B cell (primary cell): ENCODE data around the gene C19orf73. TPM values are rescaled to one million over a fixed set of nuclear protein-coding genes. Genes with fewer than 3 reads are reported as not detected.
"Not testable (repeated sequence)": the region's sequence is repeated elsewhere in the genome, so short reads cannot be mapped to it uniquely, and the experiment has no call there.

Experiments used
- ATAC-seq: fragments of 200-7000 bp; cut with Tn5 transposase; one replicate; pipeline ENCODE4 v1.10.0; 2021; ENCODE audit warnings: low read depth, mild to moderate bottlenecking, moderate number of reproducible peaks, moderate library complexity
- CTCF ChIA-PET: fragments of 350-600 bp; sonication (Branson Sonifier 250); formaldehyde crosslinking; loops from one replicate; lab custom pipeline; 2021; ENCODE audit warnings: antibody characterized with exemption, inconsistent platforms; lab: Charles Lee
- POLR2A ChIA-PET: fragments of 350-600 bp; sonication (Branson Sonifier 250); formaldehyde crosslinking; loops from one replicate; lab custom pipeline; 2021; ENCODE audit warnings: antibody characterized with exemption; lab: Charles Lee
- DNase-seq: peaks from one replicate; pipeline ENCODE4 v3.0.0; 2013
- H2AFZ ChIP-seq: 2 replicates; pipeline ENCODE4 v1.6.1; 2012; ENCODE audit warnings: mild to moderate bottlenecking, low read depth, low read length; ENCODE audit not compliant: insufficient read depth, poor library complexity, severe bottlenecking
- H3K27ac ChIP-seq, 2 donors: 1 replicate in 1 of 2; 2 replicates in 1 of 2; pipeline ENCODE4 v1.5.1; 2012 to 2013; ENCODE audit warnings: low read length in 2 of 2, mild to moderate bottlenecking in 2 of 2, moderate library complexity in 1 of 2
- H3K27me3 ChIP-seq, 4 experiments: fragments of 200-600 bp in 1 of 4; sonication (generic) in 1 of 4; replicated peaks in 1 of 4; 1 replicate in 2 of 4; 2 replicates in 2 of 4; pipeline versions ENCODE4 v1.6.1 to v1.7.0; 2013 to 2016; ENCODE audit warnings: low read length in 3 of 4, mild to moderate bottlenecking in 2 of 4, mixed read lengths in 1 of 4, moderate library complexity in 1 of 4; ENCODE audit not compliant: insufficient read depth in 4 of 4, control insufficient read depth in 3 of 4; ENCODE audit errors: control extremely low read depth in 1 of 4
- H3K36me3 ChIP-seq, 2 experiments: replicated peaks in 1 of 2; 1 replicate in 1 of 2; 2 replicates in 1 of 2; pipeline versions ENCODE4 v1.6.1 to v1.7.1; 2013; ENCODE audit warnings: low read length in 1 of 2; ENCODE audit not compliant: insufficient read depth in 2 of 2, control insufficient read depth in 1 of 2; ENCODE audit errors: control extremely low read depth in 1 of 2, extremely low read depth in 1 of 2
- H3K4me1 ChIP-seq, 2 donors: fragments of 200-600 bp in 1 of 2; sonication (generic) in 1 of 2; 1 replicate in 1 of 2; 2 replicates in 1 of 2; pipeline versions ENCODE4 v1.5.1 to v1.6.1; 2013 to 2017; ENCODE audit warnings: low read length in 2 of 2; ENCODE audit not compliant: control insufficient read depth in 2 of 2, insufficient read depth in 2 of 2
- H3K4me2 ChIP-seq: replicated peaks from 2 replicates; pipeline ENCODE3; 2012; ENCODE audit warnings: mild to moderate bottlenecking, low read depth, low read length; ENCODE audit not compliant: poor library complexity, severe bottlenecking
- H3K4me3 ChIP-seq, 5 experiments: fragments of 200-600 bp in 1 of 5; sonication (generic) in 1 of 5; 1 replicate in 3 of 5; 2 replicates in 2 of 5; pipeline versions ENCODE4 v1.5.1 to v1.7.0; 2011 to 2016; ENCODE audit warnings: low read length in 4 of 5, mild to moderate bottlenecking in 4 of 5, low read depth in 2 of 5, control low read depth in 1 of 5, moderate library complexity in 1 of 5; ENCODE audit not compliant: insufficient read depth in 1 of 5; ENCODE audit errors: control extremely low read depth in 1 of 5, extremely low read depth in 1 of 5
- H3K79me2 ChIP-seq: fragments of 200-600 bp; sonication (generic); one replicate; pipeline ENCODE4 v1.6.0; 2016; ENCODE audit warnings: low read length; ENCODE audit not compliant: control insufficient read depth, insufficient read depth
- H3K9ac ChIP-seq: fragments of 200-600 bp; sonication (generic); 2 replicates; pipeline ENCODE4 v1.6.1; 2017; ENCODE audit warnings: mild to moderate bottlenecking, low read length, moderate library complexity
- H3K9me3 ChIP-seq, 3 donors: one replicate each; pipeline versions ENCODE4 v1.6.1 to v1.7.1; 2013; ENCODE audit warnings: low read length in 2 of 3; ENCODE audit not compliant: control insufficient read depth in 2 of 3, insufficient read depth in 1 of 3; ENCODE audit errors: control extremely low read depth in 1 of 3
- H4K20me1 ChIP-seq: 2 replicates; pipeline ENCODE4 v1.6.0; 2012; ENCODE audit warnings: mild to moderate bottlenecking, low read length; ENCODE audit not compliant: insufficient read depth, control insufficient read depth, poor library complexity, severe bottlenecking
- H3K27ac Mint-ChIP-seq: one replicate; pipeline ENCODE4 v1.8.0; 2021; ENCODE audit warnings: mixed read lengths
- H3K27me3 Mint-ChIP-seq: one replicate; pipeline ENCODE4 v1.8.0; 2021; ENCODE audit warnings: mixed read lengths
- H3K4me1 Mint-ChIP-seq: one replicate; pipeline ENCODE4 v1.8.0; 2021; ENCODE audit warnings: mixed read lengths
- H3K4me3 Mint-ChIP-seq: one replicate; pipeline ENCODE4 v1.8.0; 2021; ENCODE audit warnings: mixed read lengths
- H3K9me3 Mint-ChIP-seq: one replicate; pipeline ENCODE4 v1.8.0; 2022; ENCODE audit warnings: mixed read lengths; ENCODE audit not compliant: insufficient read depth
- EZH2 ChIP-seq: IDR thresholded peaks from 2 replicates; pipeline ENCODE4 v1.6.1; 2012; ENCODE audit warnings: borderline replicate concordance, low read depth, mild to moderate bottlenecking, moderate library complexity, low read length; ENCODE audit not compliant: insufficient read depth, poor library complexity, severe bottlenecking
- WGBS: methylation state at CpG from one replicate; pipeline ENCODE4 v1.1.5; 2013; ENCODE audit warnings: missing lambda C conversion rate; ENCODE audit not compliant: insufficient coverage; 5-methylcytosine and 5-hydroxymethylcytosine counted together
- intact Hi-C: fragments of 100-400 bp; cut with micrococcal nuclease; formaldehyde crosslinking; loops from one replicate; pipeline ENCODE4 v1.10.0; 2022
- polyA plus RNA-seq: library from polyadenylated mRNA; depleted of rRNA; stranded (reverse); fragments of >200 nt; gene quantifications from 2 replicates; pipeline ENCODE4 v1.2.3, GENCODE V29; 2012
- total RNA-seq, 2 donors: library from RNA; stranded (reverse); fragments of 120-200 nt in 1 of 2; gene quantifications; 1 replicate in 1 of 2; 2 replicates in 1 of 2; pipeline versions ENCODE4 v1.2.3 to v1.2.4, GENCODE V29; 2013 to 2022
- TF ChIP-seq, protein P1 (sequence below): fragments of 200-600 bp; IDR thresholded peaks from one replicate; pipeline ENCODE4 v1.8.0; 2022; ENCODE audit warnings: antibody characterized with exemption, mild to moderate bottlenecking

Gene C19orf73
- total and polyA plus RNA-seq, 2 donors (not counting 1 experiment from before 2014, with no cell fraction given) = 3.9 to 8.2 TPM

DNA sequence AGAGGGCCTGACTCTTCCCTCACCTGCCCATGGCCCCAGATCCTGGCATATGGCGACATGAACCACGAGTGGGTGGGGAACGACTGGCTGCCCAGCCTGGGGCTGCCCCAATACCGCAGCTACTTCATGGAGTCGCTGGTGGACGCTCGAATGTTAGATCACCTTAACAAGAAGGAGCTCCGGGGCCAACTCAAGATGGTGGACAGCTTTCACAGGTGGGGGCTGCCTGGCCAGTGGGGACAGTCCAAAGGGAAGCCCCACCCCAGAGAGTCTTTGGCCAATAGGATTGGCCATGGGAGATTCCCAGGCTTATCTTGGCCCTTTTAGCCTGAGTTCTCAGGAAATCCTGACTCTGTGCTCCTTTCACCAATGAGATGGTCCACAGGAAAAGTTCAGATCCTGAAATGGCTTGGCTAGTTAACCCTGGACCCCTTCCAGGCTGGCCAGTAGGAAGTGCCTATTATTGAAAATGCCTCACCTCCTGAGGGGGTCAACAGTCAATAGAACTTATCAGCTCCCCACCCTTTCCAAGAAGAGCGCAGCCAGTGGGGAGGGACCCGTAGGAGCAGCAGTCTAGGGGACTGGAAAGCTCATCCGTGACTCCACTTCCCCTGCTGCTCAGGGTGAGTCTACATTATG is 29.2 kb upstream of the C19orf73 start:
- intact Hi-C loops = loop anchor here (5.0 to 10.0 kb wide), 2 partner anchors 36 to 57 kb away; partner anchors contain the start of gene LIN7B
- H3K9me3 ChIP-seq = peaks cover 0 to 52% (median 7%) of the 10 kb centered on the region in 3 donors
- H3K79me2 ChIP-seq = no peaks in the 10 kb centered on the region
- H2AFZ ChIP-seq = no peak overlapping the region
- no peak overlapping the region for H3K4me3 ChIP-seq
- peak overlapping the region; percentile 97 for H3K4me2 ChIP-seq
- H3K36me3 ChIP-seq = no peaks in the 10 kb centered on the region
- no peaks in the 10 kb centered on the region for H4K20me1 ChIP-seq
- Mint-ChIP-seq H3K4me3 (peak overlapping the region; percentile 75), H3K9me3 (no peaks in the 10 kb centered on the region), H3K27ac (no peak overlapping the region), H3K4me1 (peaks cover 42% of the 10 kb centered on the region), H3K27me3 (peaks cover 51% of the 10 kb centered on the region)
- peaks cover 44 to 48% of the 10 kb centered on the region in 2 donors for H3K4me1 ChIP-seq
- H3K27ac ChIP-seq = no peak overlapping the region
- POLR2A ChIA-PET = no interaction called here
- CTCF ChIA-PET = interaction anchor here (0.6 to 1.8 kb wide), 8 partner anchors 28 to 363 kb away, joined by 3 to 10 read pairs (median 4); partner anchors contain the start of genes GYS1, LIN7B and RUVBL2
- DNase-seq (no peak), ATAC-seq (no peak)
- WGBS = 76% methylated on average over 10 of the region's 11 CpGs
- TF ChIP-seq, protein P1, sequence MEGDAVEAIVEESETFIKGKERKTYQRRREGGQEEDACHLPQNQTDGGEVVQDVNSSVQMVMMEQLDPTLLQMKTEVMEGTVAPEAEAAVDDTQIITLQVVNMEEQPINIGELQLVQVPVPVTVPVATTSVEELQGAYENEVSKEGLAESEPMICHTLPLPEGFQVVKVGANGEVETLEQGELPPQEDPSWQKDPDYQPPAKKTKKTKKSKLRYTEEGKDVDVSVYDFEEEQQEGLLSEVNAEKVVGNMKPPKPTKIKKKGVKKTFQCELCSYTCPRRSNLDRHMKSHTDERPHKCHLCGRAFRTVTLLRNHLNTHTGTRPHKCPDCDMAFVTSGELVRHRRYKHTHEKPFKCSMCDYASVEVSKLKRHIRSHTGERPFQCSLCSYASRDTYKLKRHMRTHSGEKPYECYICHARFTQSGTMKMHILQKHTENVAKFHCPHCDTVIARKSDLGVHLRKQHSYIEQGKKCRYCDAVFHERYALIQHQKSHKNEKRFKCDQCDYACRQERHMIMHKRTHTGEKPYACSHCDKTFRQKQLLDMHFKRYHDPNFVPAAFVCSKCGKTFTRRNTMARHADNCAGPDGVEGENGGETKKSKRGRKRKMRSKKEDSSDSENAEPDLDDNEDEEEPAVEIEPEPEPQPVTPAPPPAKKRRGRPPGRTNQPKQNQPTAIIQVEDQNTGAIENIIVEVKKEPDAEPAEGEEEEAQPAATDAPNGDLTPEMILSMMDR = no peak
- no peak for TF ChIP-seq EZH2
- peaks cover 0 to 87% (median 38%) of the 10 kb centered on the region in 4 experiments for H3K27me3 ChIP-seq
- no peak overlapping the region for H3K9ac ChIP-seq

DNA sequence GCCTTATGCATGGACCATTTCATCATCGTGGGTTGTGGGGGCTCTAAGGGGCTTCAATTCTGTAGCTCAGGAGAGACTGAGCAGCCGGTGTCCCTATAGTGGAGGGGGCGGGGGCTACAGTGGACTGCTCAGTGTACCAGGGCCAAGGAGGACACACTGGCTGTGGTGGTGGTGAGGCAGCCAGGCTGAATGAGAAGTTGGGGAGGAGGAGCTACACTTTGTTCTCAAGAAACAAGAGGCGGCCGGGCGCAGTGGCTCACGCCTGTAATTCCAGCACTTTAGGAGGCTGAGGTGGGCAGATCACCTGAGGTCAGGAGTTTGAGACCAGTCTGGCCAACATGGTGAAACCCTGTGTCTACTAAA is 27.4 kb upstream of the C19orf73 start:
- H3K27ac ChIP-seq, H4K20me1 ChIP-seq, DNase-seq, H3K27ac Mint-ChIP-seq, H2AFZ ChIP-seq, H3K4me3 ChIP-seq, H3K79me2 ChIP-seq, H3K9me3 Mint-ChIP-seq, H3K4me3 Mint-ChIP-seq, ATAC-seq, POLR2A ChIA-PET, H3K9ac ChIP-seq, H3K36me3 ChIP-seq: not testable (repeated sequence)
- Mint-ChIP-seq H3K27me3 (peaks cover 56% of the 10 kb centered on the region), H3K4me1 (peaks cover 37% of the 10 kb centered on the region)
- intact Hi-C loops = loop anchor here (1.0 to 10.0 kb wide), 3 partner anchors 34 to 58 kb away; partner anchors contain the start of gene LIN7B
- Histone ChIP-seq H3K4me2 (peak overlapping the region; percentile 63), H3K9me3 (peaks cover 0 to 49% (median 2%) of the 10 kb centered on the region in 3 donors), H3K4me1 (peaks cover 46 to 49% of the 10 kb centered on the region in 2 donors), H3K27me3 (peaks cover 0 to 81% (median 38%) of the 10 kb centered on the region in 4 experiments)
- 67% methylated on average over 7 of the region's 7 CpGs for WGBS
- CTCF ChIA-PET = interaction anchor here (0.6 to 5.2 kb wide), 8 partner anchors 12 to 214 kb away, joined by 3 to 44 read pairs (median 4); partner anchors contain the start of gene LIN7B
